CMK (cell line): ENCODE measurements around the gene OR8K5.
"Not testable (repeated sequence)": the region's sequence is repeated elsewhere in the genome, so short reads cannot be mapped to it uniquely, and the experiment has no call there.

Source experiments
- DNase-seq: peaks from one replicate; pipeline ENCODE4 v3.0.0-alpha.2; 2010; ENCODE audit warnings: low read depth

Gene OR8K5

GRCh38 chr11:56160217-56160616 lies at the start of gene OR8K5:
TSS of gene OR8K5 (minus strand) at chr11:56160317. CDS start at chr11:56160317, 0 bp downstream.
- DNase-seq, result no peak

GRCh38 chr11:56207790-56208189 lies 47.7 kb upstream of the OR8K5 start:
- DNase-seq, result no peak

- no peak for DNase-seq
Observed at GRCh38 chr11:56197367-56197766, 37.2 kb upstream of the OR8K5 start.

- DNase-seq, result no peak
Observed at GRCh38 chr11:56196705-56197104, 36.6 kb upstream of the OR8K5 start.

GRCh38 chr11:56188602-56189001 lies 28.5 kb upstream of the OR8K5 start:
- DNase-seq, result no peak

GRCh38 chr11:56183459-56183858 lies 23.3 kb upstream of the OR8K5 start:
- DNase-seq, result no peak

GRCh38 chr11:56176318-56176717 lies 16.2 kb upstream of the OR8K5 start, which contains the start of gene OR5J2:
TSS of gene OR5J2 (plus strand) at chr11:56176618. CDS start at chr11:56176618, 0 bp downstream.
- no peak for DNase-seq

GRCh38 chr11:56172256-56172830 lies 12.2 kb upstream of the OR8K5 start:
- no peak for DNase-seq

- no peak for DNase-seq
Observed at GRCh38 chr11:56163804-56164203, 3.7 kb upstream of the OR8K5 start.

GRCh38 chr11:56152333-56152732 lies 7.8 kb downstream of the OR8K5 start:
- DNase-seq, result no peak

- DNase-seq, result no peak
Observed at GRCh38 chr11:56151376-56151775, 8.7 kb downstream of the OR8K5 start.

GRCh38 chr11:56143681-56144080 lies 16.4 kb downstream of the OR8K5 start:
- DNase-seq, result not testable (repeated sequence)

- no peak for DNase-seq
Observed at GRCh38 chr11:56140151-56140661, 19.9 kb downstream of the OR8K5 start, which contains the start of gene OR8J3. TSS of gene OR8J3 (minus strand) at chr11:56140201. CDS start at chr11:56137718, 2,483 bp downstream.

- no peak for DNase-seq
Observed at GRCh38 chr11:56122073-56122472, 38.0 kb downstream of the OR8K5 start, which contains the start of gene OR8H3. TSS of gene OR8H3 (plus strand) at chr11:56122373. CDS start at chr11:56122373, 0 bp downstream.
